Activated B cell treated with CpG ODN at 0.5 μM for 24 hours (primary cell): ENCODE measurements around the gene NR6A1. TPM values are rescaled to one million over a fixed set of nuclear protein-coding genes. Genes with fewer than 3 reads are reported as not detected.

Experiments used
- ATAC-seq: fragments of 200-7000 bp; cut with Tn5 transposase; one replicate; pipeline ENCODE4 v1.10.0; 2021; ENCODE audit warnings: low read depth, mild to moderate bottlenecking, moderate library complexity
- CTCF ChIA-PET: fragments of 350-600 bp; sonication (Branson Sonifier 250); formaldehyde crosslinking; loops from one replicate; lab custom pipeline; 2021; ENCODE audit warnings: antibody characterized with exemption; lab: Charles Lee
- POLR2A ChIA-PET: fragments of 350-600 bp; sonication (Branson Sonifier 250); formaldehyde crosslinking; loops from one replicate; lab custom pipeline; 2021; ENCODE audit warnings: antibody characterized with exemption; lab: Charles Lee
- DNase-seq: peaks from one replicate; pipeline ENCODE4 v3.0.0; 2022
- H3K27ac Mint-ChIP-seq: one replicate; pipeline ENCODE4 v1.8.0; 2020; ENCODE audit warnings: mixed read lengths
- H3K27me3 Mint-ChIP-seq: one replicate; pipeline ENCODE4 v1.8.0; 2021; ENCODE audit warnings: mixed read lengths
- H3K36me3 Mint-ChIP-seq: one replicate; pipeline ENCODE4 v1.8.0; 2021; ENCODE audit warnings: low read depth, mixed read lengths
- H3K4me1 Mint-ChIP-seq: one replicate; pipeline ENCODE4 v1.8.0; 2021; ENCODE audit warnings: mixed read lengths
- H3K4me3 Mint-ChIP-seq: one replicate; pipeline ENCODE4 v1.8.0; 2020; ENCODE audit warnings: mild to moderate bottlenecking, mixed read lengths
- H3K9me3 Mint-ChIP-seq: one replicate; pipeline ENCODE4 v1.8.0; 2020; ENCODE audit warnings: mixed read lengths
- intact Hi-C: fragments of 100-400 bp; cut with micrococcal nuclease; formaldehyde crosslinking; loops from one replicate; pipeline ENCODE4 v1.15.1; 2024
- total RNA-seq: library from RNA; stranded (reverse); gene quantifications from 2 replicates; pipeline ENCODE4 v1.2.3, GENCODE V29; 2022
- TF ChIP-seq, protein P1 (sequence below): fragments of 200-600 bp; IDR thresholded peaks from one replicate; pipeline ENCODE4 v1.8.0; 2022; ENCODE audit warnings: antibody characterized with exemption, mild to moderate bottlenecking

NR6A1 gene
- total RNA-seq, 1 donor from 2014 or later = 3.1 TPM

DNA sequence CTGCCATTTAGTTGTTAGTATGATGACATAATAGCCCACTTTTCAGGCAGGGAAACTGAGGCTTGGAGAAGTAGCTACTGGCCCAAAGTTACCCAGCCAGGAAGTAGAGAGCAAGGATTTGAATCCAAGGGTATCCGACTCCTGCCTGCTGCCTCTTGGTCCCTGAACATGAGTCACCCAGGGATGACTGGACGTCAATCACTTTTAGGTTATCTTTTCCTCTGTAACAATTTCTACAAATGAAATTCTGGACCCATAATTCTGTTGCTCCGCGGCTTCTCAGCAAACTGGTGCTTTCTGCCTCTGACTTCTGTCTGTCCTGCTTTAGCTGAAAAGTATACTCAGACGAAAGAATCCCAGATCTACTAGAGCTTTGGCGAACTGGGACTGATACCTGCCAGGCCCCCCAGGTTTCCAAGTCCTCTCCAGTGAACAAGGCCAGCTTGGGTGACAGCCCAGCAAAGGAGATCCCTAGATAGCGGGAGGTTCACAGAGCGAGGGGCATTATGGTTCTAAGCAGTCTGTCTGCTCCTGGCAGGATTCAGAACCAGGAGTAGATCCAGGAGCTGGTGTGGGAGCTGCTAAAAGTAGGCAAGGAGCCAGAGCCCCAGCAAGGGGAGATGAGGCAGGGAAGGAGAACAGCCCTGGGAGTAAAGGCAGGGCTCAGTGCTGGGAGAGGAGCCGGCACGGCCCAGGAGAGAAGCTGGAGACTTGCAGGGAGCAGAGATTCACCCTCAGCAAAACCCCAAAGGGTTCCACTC, 26.4 kb upstream of the NR6A1 start:
- Mint-ChIP-seq H3K9me3 (no peaks in the 10 kb centered on the region), H3K36me3 (no peaks in the 10 kb centered on the region), H3K4me1 (peaks cover 35% of the 10 kb centered on the region), H3K27ac (peak overlapping the region; percentile 53), H3K27me3 (no peaks in the 10 kb centered on the region), H3K4me3 (no peak overlapping the region)
- ATAC-seq (no peak), DNase-seq (no peak)
- intact Hi-C loops = no loop called here
- ChIA-PET POLR2A (no interaction called here), CTCF (no interaction called here)
- TF ChIP-seq, protein P1, sequence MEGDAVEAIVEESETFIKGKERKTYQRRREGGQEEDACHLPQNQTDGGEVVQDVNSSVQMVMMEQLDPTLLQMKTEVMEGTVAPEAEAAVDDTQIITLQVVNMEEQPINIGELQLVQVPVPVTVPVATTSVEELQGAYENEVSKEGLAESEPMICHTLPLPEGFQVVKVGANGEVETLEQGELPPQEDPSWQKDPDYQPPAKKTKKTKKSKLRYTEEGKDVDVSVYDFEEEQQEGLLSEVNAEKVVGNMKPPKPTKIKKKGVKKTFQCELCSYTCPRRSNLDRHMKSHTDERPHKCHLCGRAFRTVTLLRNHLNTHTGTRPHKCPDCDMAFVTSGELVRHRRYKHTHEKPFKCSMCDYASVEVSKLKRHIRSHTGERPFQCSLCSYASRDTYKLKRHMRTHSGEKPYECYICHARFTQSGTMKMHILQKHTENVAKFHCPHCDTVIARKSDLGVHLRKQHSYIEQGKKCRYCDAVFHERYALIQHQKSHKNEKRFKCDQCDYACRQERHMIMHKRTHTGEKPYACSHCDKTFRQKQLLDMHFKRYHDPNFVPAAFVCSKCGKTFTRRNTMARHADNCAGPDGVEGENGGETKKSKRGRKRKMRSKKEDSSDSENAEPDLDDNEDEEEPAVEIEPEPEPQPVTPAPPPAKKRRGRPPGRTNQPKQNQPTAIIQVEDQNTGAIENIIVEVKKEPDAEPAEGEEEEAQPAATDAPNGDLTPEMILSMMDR = no peak

DNA sequence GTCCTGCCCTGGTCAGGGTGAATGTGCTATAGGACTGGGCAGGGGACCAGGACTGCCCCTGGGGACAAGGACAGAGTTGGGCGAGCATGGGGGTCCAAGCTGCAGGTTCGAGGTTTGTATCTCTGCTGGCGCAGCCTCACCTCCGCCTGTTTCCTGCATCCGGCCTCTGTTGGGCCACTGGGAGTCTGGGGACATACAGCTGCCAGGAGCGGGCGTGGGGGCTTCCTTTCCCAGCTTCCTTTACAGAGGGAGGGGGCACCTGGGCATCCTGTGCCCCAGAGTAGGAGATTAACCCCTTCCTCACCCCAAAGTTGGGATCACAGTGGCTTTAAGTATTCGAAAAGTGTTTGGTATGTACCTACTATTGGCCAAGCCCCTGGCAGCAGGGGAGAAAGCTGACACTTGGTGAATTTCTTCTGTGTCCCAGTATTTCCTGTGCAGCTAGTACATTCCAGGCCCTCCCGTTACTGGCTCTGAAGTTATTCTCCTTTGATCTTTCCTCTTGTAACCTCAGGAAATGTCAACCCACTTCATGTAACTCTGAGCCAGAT, 24.8 kb upstream of the NR6A1 start:
- no peak overlapping the region for H3K4me3 Mint-ChIP-seq
- intact Hi-C loops = no loop called here
- H3K27ac Mint-ChIP-seq = no peak overlapping the region
- H3K9me3 Mint-ChIP-seq = no peaks in the 10 kb centered on the region
- peaks cover 34% of the 10 kb centered on the region for H3K4me1 Mint-ChIP-seq
- no peaks in the 10 kb centered on the region for H3K36me3 Mint-ChIP-seq
- DNase-seq (no peak), ATAC-seq (no peak)
- H3K27me3 Mint-ChIP-seq = no peaks in the 10 kb centered on the region
- CTCF ChIA-PET = no interaction called here
- POLR2A ChIA-PET = no interaction called here
- TF ChIP-seq, protein P1 = no peak

DNA sequence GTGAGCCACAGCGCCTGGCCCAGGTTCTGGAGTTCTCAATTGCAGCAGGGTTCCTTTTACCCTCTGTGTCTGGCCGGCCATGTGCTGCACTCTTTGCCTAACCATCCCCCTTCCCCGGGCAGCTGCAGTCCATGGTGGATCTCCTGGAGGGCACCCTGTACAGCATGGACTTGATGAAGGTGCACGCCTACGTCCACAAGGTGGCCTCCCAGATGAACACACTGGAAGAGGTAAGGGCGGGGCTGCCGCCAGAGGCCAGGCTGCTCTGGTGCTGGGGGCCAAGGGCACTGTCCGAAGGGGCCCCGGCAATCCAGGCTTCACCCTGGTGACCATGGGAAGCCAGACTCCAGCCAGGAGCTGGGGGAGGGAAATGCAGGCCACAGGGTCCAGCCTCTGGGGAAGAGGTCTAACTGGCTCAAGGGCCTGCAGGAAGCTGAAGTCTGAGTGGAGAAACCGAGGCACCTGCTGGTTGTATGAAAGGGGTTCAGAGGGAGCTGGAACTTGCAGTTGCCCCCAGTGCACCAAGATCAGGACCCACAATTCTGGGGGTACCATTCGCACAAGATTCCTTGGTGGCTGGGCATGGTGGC, 23.9 kb upstream of the NR6A1 start:
- H3K27me3 Mint-ChIP-seq = no peaks in the 10 kb centered on the region
- ChIA-PET CTCF (no interaction called here), POLR2A (no interaction called here)
- peaks cover 26% of the 10 kb centered on the region for H3K4me1 Mint-ChIP-seq
- intact Hi-C loops = no loop called here
- no peaks in the 10 kb centered on the region for H3K9me3 Mint-ChIP-seq
- ATAC-seq = no peak
- TF ChIP-seq, protein P1 = no peak
- no peaks in the 10 kb centered on the region for H3K36me3 Mint-ChIP-seq
- DNase-seq = no peak
- H3K4me3 Mint-ChIP-seq = no peak overlapping the region
- H3K27ac Mint-ChIP-seq = no peak overlapping the region

DNA sequence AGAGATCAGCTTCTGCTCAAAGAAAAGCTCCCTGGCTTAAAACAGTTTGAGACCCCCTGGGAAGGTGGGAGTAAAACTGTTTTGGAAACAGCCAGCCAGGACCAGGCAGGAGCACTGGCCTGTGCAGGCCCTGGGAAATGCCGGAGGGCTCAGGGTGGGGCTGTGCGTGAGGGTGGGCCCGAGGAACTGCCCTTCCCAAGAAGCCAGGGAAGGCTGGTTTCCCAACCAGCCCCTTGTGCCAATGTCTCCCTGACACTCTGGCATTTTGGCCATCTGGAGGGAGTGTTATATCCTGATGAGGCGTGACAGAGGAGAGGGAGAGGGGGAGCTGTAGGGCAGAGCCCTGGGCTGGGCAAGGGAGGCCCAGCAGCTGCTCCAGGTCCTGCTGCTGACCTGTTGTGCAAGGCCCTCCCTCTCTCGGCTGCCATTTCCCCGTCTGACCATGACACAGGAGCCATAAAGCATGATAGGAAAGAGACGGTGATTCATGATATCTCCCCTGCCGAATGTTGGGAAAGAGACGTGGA, 22.0 kb upstream of the NR6A1 start:
- Mint-ChIP-seq H3K4me3 (no peak overlapping the region), H3K36me3 (no peaks in the 10 kb centered on the region), H3K27me3 (no peaks in the 10 kb centered on the region), H3K27ac (no peak overlapping the region), H3K9me3 (no peaks in the 10 kb centered on the region), H3K4me1 (peaks cover 15% of the 10 kb centered on the region)
- intact Hi-C loops = no loop called here
- ChIA-PET CTCF (no interaction called here), POLR2A (no interaction called here)
- ATAC-seq (no peak), DNase-seq (no peak)
- TF ChIP-seq, protein P1 = no peak
